H1 (cell line): ENCODE results near the gene BRME1. TPM values are rescaled to one million over a fixed set of nuclear protein-coding genes. Genes with fewer than 3 reads are reported as not detected.
A peak's percentile ranks its signal among the peaks of the same experiment; 100 is the strongest.

Source experiments
- CTCF ChIA-PET: fragments of 300-600 bp; sonication (Branson Sonifier 250); formaldehyde crosslinking; loops from one replicate; lab custom pipeline; 2021; ENCODE audit not compliant: partially characterized antibody; lab: Charles Lee
- POLR2A ChIA-PET: fragments of 300-600 bp; sonication (Branson Sonifier 250); formaldehyde crosslinking; loops from one replicate; lab custom pipeline; 2021; ENCODE audit warnings: inconsistent platforms; ENCODE audit not compliant: partially characterized antibody; lab: Charles Lee
- DNase-seq, 2 experiments: peaks; one replicate each; pipeline versions ENCODE4 v3.0.0 to v3.0.0-alpha.2; 2010 to 2022; ENCODE audit warnings: low spot score in 2 of 2, low read depth in 1 of 2, mixed read lengths in 1 of 2
- FAIRE-seq: peaks from 2 replicates; lab custom pipeline; 2011; peaks lifted over from hg19 to GRCh38; lab: Jason Lieb, UNC
- H2AFZ ChIP-seq: 2 replicates; pipeline ENCODE4 v1.8.1; 2012; ENCODE audit warnings: low read length, inconsistent platforms
- H2AK5ac ChIP-seq: 2 replicates; pipeline ENCODE4 v1.6.1; 2013; ENCODE audit warnings: low read depth, low read length
- H2BK120ac ChIP-seq: replicated peaks from 2 replicates; pipeline ENCODE3; 2013; ENCODE audit warnings: low read depth, low read length, inconsistent platforms
- H2BK12ac ChIP-seq: 2 replicates; pipeline ENCODE4 v1.6.1; 2013; ENCODE audit warnings: low read depth, low read length
- H2BK15ac ChIP-seq: 2 replicates; pipeline ENCODE4 v1.6.1; 2013; ENCODE audit warnings: low read length
- H2BK20ac ChIP-seq: 2 replicates; pipeline ENCODE4 v1.6.1; 2013; ENCODE audit warnings: low read length
- H2BK5ac ChIP-seq: 2 replicates; pipeline ENCODE4 v1.6.1; 2013; ENCODE audit warnings: low read depth, low read length
- H3K14ac ChIP-seq: 2 replicates; pipeline ENCODE4 v1.6.1; 2013; ENCODE audit warnings: inconsistent platforms; ENCODE audit not compliant: insufficient read length
- H3K18ac ChIP-seq: 2 replicates; pipeline ENCODE4 v1.6.1; 2013; ENCODE audit warnings: low read length; ENCODE audit errors: extremely low read depth
- H3K23ac ChIP-seq: 2 replicates; pipeline ENCODE4 v1.6.1; 2013; ENCODE audit warnings: inconsistent platforms; ENCODE audit not compliant: insufficient read length
- H3K23me2 ChIP-seq: 2 replicates; pipeline ENCODE4 v1.6.1; 2013; ENCODE audit warnings: low read depth, low read length
- H3K27ac ChIP-seq: 2 replicates; pipeline ENCODE4 v1.6.1; 2011; ENCODE audit warnings: low read depth, low read length, inconsistent platforms
- H3K27me3 ChIP-seq, 4 experiments: replicated peaks in 1 of 4; 1 replicate in 1 of 4; 2 replicates in 3 of 4; pipeline versions ENCODE4 v1.6.1 to v1.8.1; 2011 to 2013; ENCODE audit warnings: low read length in 3 of 4, mild to moderate bottlenecking in 3 of 4, inconsistent platforms in 2 of 4, mixed read lengths in 2 of 4, moderate library complexity in 1 of 4; ENCODE audit not compliant: control insufficient read depth in 3 of 4, insufficient read depth in 3 of 4; ENCODE audit errors: extremely low read depth in 1 of 4
- H3K36me3 ChIP-seq, 4 experiments: 2 replicates each; pipeline versions ENCODE4 v1.6.1 to v1.8.1; 2011 to 2013; ENCODE audit warnings: mild to moderate bottlenecking in 4 of 4, low read length in 3 of 4, moderate library complexity in 2 of 4, control low read depth in 1 of 4, inconsistent platforms in 1 of 4; ENCODE audit not compliant: insufficient read depth in 4 of 4, control insufficient read depth in 2 of 4
- H3K4ac ChIP-seq: replicated peaks from 2 replicates; pipeline ENCODE3; 2013; ENCODE audit warnings: low read length, low read depth, mixed read lengths, inconsistent platforms; ENCODE audit not compliant: insufficient read length
- H3K4me1 ChIP-seq, 4 experiments: replicated peaks in 1 of 4; 1 replicate in 1 of 4; 2 replicates in 3 of 4; pipeline versions ENCODE4 v1.6.1 to v1.8.1; 2011 to 2013; ENCODE audit warnings: low read length in 3 of 4, inconsistent platforms in 2 of 4, mixed read lengths in 1 of 4; ENCODE audit not compliant: insufficient read depth in 4 of 4, control insufficient read depth in 3 of 4
- H3K4me2 ChIP-seq, 2 experiments: 2 replicates each; pipeline versions ENCODE4 v1.6.1 to v1.8.1; 2011 to 2013; ENCODE audit warnings: low read depth in 2 of 2, low read length in 2 of 2, control low read depth in 1 of 2, inconsistent platforms in 1 of 2, mild to moderate bottlenecking in 1 of 2; ENCODE audit not compliant: insufficient read depth in 1 of 2
- H3K4me3 ChIP-seq, 4 experiments: fragments of 200-600, 300-600 bp in 1 of 4; sonication (generic), shearing (Covaris generic), sonication (Bioruptor Twin) in 1 of 4; 2 replicates each; pipeline versions ENCODE4 v1.5.1 to v1.8.1; 2011 to 2016; ENCODE audit warnings: low read length in 4 of 4, low read depth in 3 of 4, control low read depth in 2 of 4, inconsistent platforms in 2 of 4, mild to moderate bottlenecking in 2 of 4, mixed read lengths in 1 of 4, moderate library complexity in 1 of 4; ENCODE audit not compliant: insufficient read depth in 2 of 4; ENCODE audit errors: extremely low read depth in 1 of 4
- H3K56ac ChIP-seq: replicated peaks from 2 replicates; pipeline ENCODE3; 2013; ENCODE audit warnings: low read depth, mild to moderate bottlenecking, mixed read lengths, low read length, inconsistent platforms; ENCODE audit not compliant: insufficient read length
- H3K79me1 ChIP-seq: 2 replicates; pipeline ENCODE4 v1.6.1; 2013; ENCODE audit warnings: low read depth, low read length, control low read depth
- H3K79me2 ChIP-seq, 2 experiments: 2 replicates each; pipeline versions ENCODE4 v1.6.1 to v1.8.1; 2012 to 2013; ENCODE audit warnings: low read length in 2 of 2, mild to moderate bottlenecking in 2 of 2, inconsistent platforms in 1 of 2; ENCODE audit not compliant: insufficient read depth in 2 of 2, control insufficient read depth in 1 of 2
- H3K9ac ChIP-seq, 4 experiments: replicated peaks in 1 of 4; 1 replicate in 1 of 4; 2 replicates in 3 of 4; pipeline versions ENCODE4 v1.6.1 to v1.8.1; 2011 to 2013; ENCODE audit warnings: low read depth in 3 of 4, low read length in 3 of 4, control low read depth in 2 of 4, mild to moderate bottlenecking in 2 of 4, moderate library complexity in 2 of 4, inconsistent platforms in 1 of 4; ENCODE audit errors: extremely low read depth in 1 of 4
- H3K9me3 ChIP-seq, 2 experiments: 2 replicates each; pipeline versions ENCODE4 v1.6.1 to v1.8.1; 2012 to 2013; ENCODE audit warnings: mild to moderate bottlenecking in 2 of 2, moderate library complexity in 2 of 2, control low read depth in 1 of 2, inconsistent platforms in 1 of 2, low read depth in 1 of 2, low read length in 1 of 2, mixed read lengths in 1 of 2; ENCODE audit not compliant: insufficient read depth in 2 of 2
- H4K20me1 ChIP-seq, 2 experiments: replicated peaks in 1 of 2; 2 replicates each; pipeline versions ENCODE3 to v1.8.1; 2011 to 2013; ENCODE audit warnings: inconsistent platforms in 2 of 2, low read length in 2 of 2, mild to moderate bottlenecking in 1 of 2; ENCODE audit not compliant: insufficient read depth in 2 of 2, control insufficient read depth in 1 of 2
- H4K5ac ChIP-seq: 2 replicates; pipeline ENCODE4 v1.6.1; 2013; ENCODE audit warnings: low read length, low read depth, mixed read lengths, inconsistent platforms; ENCODE audit not compliant: insufficient read length
- H4K8ac ChIP-seq: 2 replicates; pipeline ENCODE4 v1.8.0; 2013; ENCODE audit warnings: mild to moderate bottlenecking, moderate library complexity, low read length, inconsistent platforms; ENCODE audit not compliant: insufficient read depth; ENCODE audit errors: extremely low read depth
- H4K91ac ChIP-seq: replicated peaks from 2 replicates; pipeline ENCODE3; 2013; ENCODE audit warnings: low read length, mixed read lengths, inconsistent platforms; ENCODE audit not compliant: insufficient read length
- CHD1 ChIP-seq: IDR thresholded peaks from 2 replicates; pipeline ENCODE4 v1.6.1; 2012; ENCODE audit warnings: low read depth, low read length, improper control_type of control experiment
- CREB1 ChIP-seq: IDR thresholded peaks from 2 replicates; pipeline ENCODE4 v1.6.1; 2012; ENCODE audit warnings: inconsistent platforms
- CTBP2 ChIP-seq: IDR thresholded peaks from 2 replicates; pipeline ENCODE4 v1.7.0; 2011; ENCODE audit warnings: borderline replicate concordance, mild to moderate bottlenecking, moderate library complexity, mixed read lengths, low read length; ENCODE audit not compliant: insufficient read depth, insufficient read length
- EGR1 ChIP-seq: IDR thresholded peaks from 2 replicates; pipeline ENCODE4 v1.6.1; 2011; ENCODE audit warnings: low read depth, low read length, borderline replicate concordance
- HDAC6 ChIP-seq: IDR thresholded peaks from one replicate; pipeline ENCODE4 v1.7.1; 2012; ENCODE audit warnings: low read depth, mild to moderate bottlenecking, inconsistent platforms, low read length, moderate library complexity
- PHF8 ChIP-seq: fragments of 200-600 bp; sonication (generic); conservative IDR thresholded peaks from 2 replicates; pipeline ENCODE4 v1.7.1; 2012; ENCODE audit warnings: low read depth, mild to moderate bottlenecking, inconsistent platforms, low read length, moderate library complexity
- RBBP5 ChIP-seq: IDR thresholded peaks from 2 replicates; pipeline ENCODE4 v1.7.1; 2012; ENCODE audit warnings: low read depth, mild to moderate bottlenecking, inconsistent platforms, low read length, moderate library complexity, borderline replicate concordance
- SIX5 ChIP-seq: IDR thresholded peaks from 2 replicates; pipeline ENCODE4 v1.6.1; 2011; ENCODE audit warnings: mild to moderate bottlenecking, low read depth, low read length
- TAF1 ChIP-seq: IDR thresholded peaks from 2 replicates; pipeline ENCODE4 v1.6.1; 2011; ENCODE audit warnings: mild to moderate bottlenecking, low read depth, low read length
- TCF12 ChIP-seq: IDR thresholded peaks from 2 replicates; pipeline ENCODE4 v1.6.1; 2011; ENCODE audit warnings: low read depth, mild to moderate bottlenecking, low read length
- WGBS, 2 experiments: shearing (Covaris generic) in 1 of 2; methylation state at CpG; one replicate each; pipeline versions ENCODE4 v1.1.6 to v1.1.7; 2013 to 2015; ENCODE audit warnings: low lambda C conversion rate in 2 of 2, mixed read lengths in 2 of 2, inconsistent platforms in 1 of 2, low coverage in 1 of 2, missing lambda C conversion rate in 1 of 2; ENCODE audit not compliant: insufficient replicate concordance in 2 of 2, insufficient coverage in 1 of 2, insufficient read length in 1 of 2; ENCODE audit errors: extremely low coverage in 1 of 2, missing lambda C conversion rate in 1 of 2; 5-methylcytosine and 5-hydroxymethylcytosine counted together
- polyA plus RNA-seq, 7 experiments: library from polyadenylated mRNA; depleted of rRNA in 3 of 7; stranded (reverse) in 5 of 7; unstranded in 2 of 7; fragments of >200 nt in 5 of 7; fragments of 200-250 nt in 2 of 7; gene quantifications; 1 replicate in 5 of 7; 2 replicates in 1 of 7; 4 replicates in 1 of 7; pipeline versions ENCODE4 v1.2.1 to v1.2.3, GENCODE V29; 2011 to 2013; ENCODE audit warnings: missing spikeins in 2 of 7, mixed read lengths in 2 of 7
- total RNA-seq: library from RNA; stranded (reverse); fragmentation: NEBNext Ultra II Directional; extraction: Animal tissue kit (Norgen Biotek cat#: 25700); gene quantifications from 2 replicates; pipeline ENCODE4 v1.2.1, GENCODE V29; 2021

BRME1 gene
- total and polyA plus RNA-seq, 2 of the 8 experiments (the other 6 are each of a cell fraction or from before 2014, with no cell fraction given) = 4.6 to 4.7 TPM

- 0 out of 2 replicates have a peak overlapping the region, but pooled peaks have one; percentile 43 for H3K27ac ChIP-seq
- H3K14ac ChIP-seq = no peak overlapping the region
- H3K4ac ChIP-seq = no peak overlapping the region
- H2BK12ac ChIP-seq = peak overlapping the region; percentile 69
- peak overlapping the region; percentile 88 for H3K18ac ChIP-seq
- H3K4me1 ChIP-seq = peaks cover 6 to 23% (median 16%) of the 10 kb centered on the region in 4 experiments
- no peaks in the 10 kb centered on the region for H3K9me3 ChIP-seq
- peak overlapping the region in 3 of 4 experiments; percentile 10 to 48 (median 11); a peak in 3 of 8 replicates for H3K4me3 ChIP-seq
- 0 out of 2 replicates have a peak overlapping the region, but pooled peaks have one; percentile 55 for H2BK15ac ChIP-seq
- peak overlapping the region; percentile 18 for H4K5ac ChIP-seq
- H3K23me2 ChIP-seq = no peaks in the 10 kb centered on the region
- H3K79me2 ChIP-seq = no peaks in the 10 kb centered on the region
- H4K8ac ChIP-seq = peak overlapping the region; percentile 75
- ChIA-PET CTCF (interaction anchor here (0.6 to 8.7 kb wide), 60 partner anchors 9 to 386 kb away, joined by 3 to 76 read pairs (median 4); partner anchors contain the start of genes ASF1B, BRME1, CC2D1A and DCAF15), POLR2A (interaction anchor here (0.6 to 3.3 kb wide), 15 partner anchors 15 to 271 kb away, joined by 3 to 13 read pairs (median 4); partner anchors contain the start of genes BRME1, C19orf53, CC2D1A and DCAF15)
- H3K79me1 ChIP-seq = no peaks in the 10 kb centered on the region
- no peaks in the 10 kb centered on the region for H3K36me3 ChIP-seq
- peak; percentile 58 for FAIRE-seq
- H3K4me2 ChIP-seq = peak overlapping the region; percentile 1 to 68; a peak in 3 of 4 replicates
- H4K91ac ChIP-seq = peak overlapping the region; percentile 48
- no peak overlapping the region for H2AK5ac ChIP-seq
- H3K9ac ChIP-seq = peak overlapping the region in 2 of 4 experiments; percentile 9 to 26; a peak in 1 of 7 replicates
- no peak overlapping the region for H2BK120ac ChIP-seq
- peak overlapping the region; percentile 71; the same call in 1 of the 2 replicates for H2BK5ac ChIP-seq
- peak; percentile 90 to 100 for DNase-seq
- H2BK20ac ChIP-seq = peak overlapping the region; percentile 38; the same call in 1 of the 2 replicates
- no peak overlapping the region for H3K56ac ChIP-seq
- 15% methylated on average over 33 of the region's 34 CpGs; no CpG with 5 or more reads in 1 of the 2 experiments for whole genome bisulfite sequencing, 2 experiments
- H2AFZ ChIP-seq = no peak overlapping the region
- H4K20me1 ChIP-seq = no peaks in the 10 kb centered on the region
- peaks cover 5 to 23% (median 12%) of the 10 kb centered on the region in 4 experiments for H3K27me3 ChIP-seq
- no peak overlapping the region for H3K23ac ChIP-seq
- no peak for TF ChIP-seq CHD1
- no peak for TF ChIP-seq RBBP5
- peak; percentile 46; the same call in 1 of the 2 replicates for TF ChIP-seq TAF1
- no peak for TF ChIP-seq SIX5
- peak; percentile 71; the same call in 1 of the 2 replicates for TF ChIP-seq TCF12
- no peak for TF ChIP-seq CTBP2
- TF ChIP-seq EGR1 = no peak
- TF ChIP-seq HDAC6 = no peak
- no peak for TF ChIP-seq PHF8
- peak; percentile 91 for TF ChIP-seq CREB1
Observed at GRCh38 chr19:13880059-13881043, 25.6 kb downstream of the BRME1 start.
